NB4 (cell line): Measurements from ENCODE around the gene UBL4B.

ENCODE experiments used
- MYC ChIP-seq: IDR thresholded peaks from 2 replicates; pipeline ENCODE4 v1.6.1; 2011; ENCODE audit warnings: low read depth, low read length
- POLR2A ChIP-seq: IDR thresholded peaks from 2 replicates; pipeline ENCODE4 v1.6.1; 2011; ENCODE audit warnings: mild to moderate bottlenecking; ENCODE audit not compliant: insufficient read length; ENCODE audit errors: extremely low read depth
- TF ChIP-seq, protein P1 (sequence below): IDR thresholded peaks from one replicate; pipeline ENCODE4 v1.5.1; 2012; ENCODE audit warnings: low read depth, low read length
- TF ChIP-seq, protein P2 (sequence below): IDR thresholded peaks from 2 replicates; pipeline ENCODE4 v1.6.1; 2011; ENCODE audit warnings: low read depth, low read length

DNA sequence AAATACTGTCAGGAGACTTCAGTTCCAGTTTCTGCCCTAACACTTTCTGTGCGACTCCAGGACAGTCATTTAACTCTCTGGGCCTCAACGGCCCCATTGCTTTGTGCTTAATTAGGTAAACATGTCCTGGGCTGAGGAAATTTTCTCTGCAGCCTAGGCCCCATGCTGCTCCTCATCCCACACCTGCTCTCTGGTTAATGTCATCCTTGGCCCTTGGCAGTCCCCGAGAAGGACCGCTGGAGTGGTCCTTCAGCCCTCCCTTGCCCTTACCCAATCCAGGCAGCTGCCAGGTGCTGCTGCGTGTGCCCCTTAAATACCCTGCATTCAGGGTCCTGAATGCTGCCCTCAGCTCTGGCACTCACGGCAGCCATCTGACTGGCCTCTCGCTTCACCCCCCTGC lies 18.7 kb downstream of the UBL4B start:
- TF ChIP-seq, protein P1, sequence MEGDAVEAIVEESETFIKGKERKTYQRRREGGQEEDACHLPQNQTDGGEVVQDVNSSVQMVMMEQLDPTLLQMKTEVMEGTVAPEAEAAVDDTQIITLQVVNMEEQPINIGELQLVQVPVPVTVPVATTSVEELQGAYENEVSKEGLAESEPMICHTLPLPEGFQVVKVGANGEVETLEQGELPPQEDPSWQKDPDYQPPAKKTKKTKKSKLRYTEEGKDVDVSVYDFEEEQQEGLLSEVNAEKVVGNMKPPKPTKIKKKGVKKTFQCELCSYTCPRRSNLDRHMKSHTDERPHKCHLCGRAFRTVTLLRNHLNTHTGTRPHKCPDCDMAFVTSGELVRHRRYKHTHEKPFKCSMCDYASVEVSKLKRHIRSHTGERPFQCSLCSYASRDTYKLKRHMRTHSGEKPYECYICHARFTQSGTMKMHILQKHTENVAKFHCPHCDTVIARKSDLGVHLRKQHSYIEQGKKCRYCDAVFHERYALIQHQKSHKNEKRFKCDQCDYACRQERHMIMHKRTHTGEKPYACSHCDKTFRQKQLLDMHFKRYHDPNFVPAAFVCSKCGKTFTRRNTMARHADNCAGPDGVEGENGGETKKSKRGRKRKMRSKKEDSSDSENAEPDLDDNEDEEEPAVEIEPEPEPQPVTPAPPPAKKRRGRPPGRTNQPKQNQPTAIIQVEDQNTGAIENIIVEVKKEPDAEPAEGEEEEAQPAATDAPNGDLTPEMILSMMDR, result no peak
- no peak for TF ChIP-seq POLR2A
- TF ChIP-seq, protein P2, sequence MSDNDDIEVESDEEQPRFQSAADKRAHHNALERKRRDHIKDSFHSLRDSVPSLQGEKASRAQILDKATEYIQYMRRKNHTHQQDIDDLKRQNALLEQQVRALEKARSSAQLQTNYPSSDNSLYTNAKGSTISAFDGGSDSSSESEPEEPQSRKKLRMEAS, result no peak
- no peak for TF ChIP-seq MYC
